ENCODE measurements around the gene FBXL4.

Gene FBXL4

GRCh38 chr6:98833307-98834059 is 114.3 kb downstream of the FBXL4 start:
- Histone ChIP-seq H3K27ac (ENCODE audit: low read depth, low read length) (no peak overlapping the region), H2BK120ac (ENCODE audit: insufficient read depth, low read length, poor library complexity) (no peak overlapping the region), H3K36me3 (ENCODE audit: control insufficient read depth in 1 of 2, insufficient read depth in 2 of 2, low read length in 2 of 2) (no peaks in the 10 kb centered on the region), H3K9ac (ENCODE audit: low read length) (no peak overlapping the region), H3K14ac (ENCODE audit: low read length) (no peak overlapping the region), H3K79me1 (ENCODE audit: low read length) (no peaks in the 10 kb centered on the region), H4K12ac (ENCODE audit: low read depth, low read length) (no peak overlapping the region), H4K8ac (ENCODE audit: low read depth, low read length) (no peak overlapping the region), H3K4me3 (ENCODE audit: low read depth, low read length) (peak overlapping the region; percentile 28), H3K9me3 (ENCODE audit: insufficient read depth, low read depth, low read length) (peaks cover 4% of the 10 kb centered on the region), H4K91ac (ENCODE audit: low read depth, low read length) (no peak overlapping the region), H3K23ac (ENCODE audit: low read length) (no peak overlapping the region), H3K79me2 (ENCODE audit: control insufficient read depth, insufficient read depth, low read length, poor library complexity) (no peaks in the 10 kb centered on the region), H2BK12ac (ENCODE audit: low read length) (no peak overlapping the region), H3K4me2 (ENCODE audit: low read length) (peak overlapping the region; percentile 77), H3K18ac (ENCODE audit: low read length) (no peak overlapping the region), H3K4me1 (ENCODE audit: control insufficient read depth in 1 of 2, insufficient read depth in 2 of 2, low read length in 2 of 2) (peaks cover 15 to 29% of the 10 kb centered on the region in 2 experiments), H2BK5ac (ENCODE audit: low read depth, low read length, poor library complexity) (no peak overlapping the region), H3K4ac (ENCODE audit: low read depth, low read length) (no peak overlapping the region), H2AFZ (ENCODE audit: insufficient read depth, low read length, poor library complexity) (no peak overlapping the region), H2AK5ac (ENCODE audit: low read length) (no peak overlapping the region), H3K27me3 (ENCODE audit: insufficient read depth, low read length) (peaks cover 66% of the 10 kb centered on the region)
- DNase-seq = peak in 1 of 2 donors; percentile 34
- no CpG with 5 or more reads among the region's 42 CpGs for WGBS (ENCODE audit: extremely low coverage, insufficient coverage, insufficient read length)

GRCh38 chr6:98833057-98833306 is 114.8 kb downstream of the FBXL4 start:
- H3K4me3 ChIP-seq (ENCODE audit: low read depth, low read length) = peak overlapping the region; percentile 28
- no peak overlapping the region for H2AK5ac ChIP-seq (ENCODE audit: low read length)
- no peak overlapping the region for H4K91ac ChIP-seq (ENCODE audit: low read depth, low read length)
- H2AFZ ChIP-seq (ENCODE audit: insufficient read depth, low read length, poor library complexity) = no peak overlapping the region
- H3K4ac ChIP-seq (ENCODE audit: low read depth, low read length) = no peak overlapping the region
- peaks cover 3% of the 10 kb centered on the region for H3K9me3 ChIP-seq (ENCODE audit: insufficient read depth, low read depth, low read length)
- peaks cover 15 to 29% of the 10 kb centered on the region in 2 experiments for H3K4me1 ChIP-seq (ENCODE audit: control insufficient read depth in 1 of 2, insufficient read depth in 2 of 2, low read length in 2 of 2)
- H3K23ac ChIP-seq (ENCODE audit: low read length) = no peak overlapping the region
- DNase-seq = peak in 1 of 2 donors; percentile 42
- no peak overlapping the region for H3K9ac ChIP-seq (ENCODE audit: low read length)
- H3K36me3 ChIP-seq (ENCODE audit: control insufficient read depth in 1 of 2, insufficient read depth in 2 of 2, low read length in 2 of 2) = no peaks in the 10 kb centered on the region
- no peak overlapping the region for H2BK120ac ChIP-seq (ENCODE audit: insufficient read depth, low read length, poor library complexity)
- H3K27ac ChIP-seq (ENCODE audit: low read depth, low read length) = no peak overlapping the region
- no peak overlapping the region for H3K18ac ChIP-seq (ENCODE audit: low read length)
- peaks cover 72% of the 10 kb centered on the region for H3K27me3 ChIP-seq (ENCODE audit: insufficient read depth, low read length)
- no peak overlapping the region for H3K14ac ChIP-seq (ENCODE audit: low read length)
- WGBS (ENCODE audit: extremely low coverage, insufficient coverage, insufficient read length) = no CpG with 5 or more reads among the region's 26 CpGs
- no peaks in the 10 kb centered on the region for H3K79me1 ChIP-seq (ENCODE audit: low read length)
- H4K12ac ChIP-seq (ENCODE audit: low read depth, low read length) = no peak overlapping the region
- peak overlapping the region; percentile 77 for H3K4me2 ChIP-seq (ENCODE audit: low read length)
- no peak overlapping the region for H2BK12ac ChIP-seq (ENCODE audit: low read length)
- H3K79me2 ChIP-seq (ENCODE audit: control insufficient read depth, insufficient read depth, low read length, poor library complexity) = no peaks in the 10 kb centered on the region
- no peak overlapping the region for H2BK5ac ChIP-seq (ENCODE audit: low read depth, low read length, poor library complexity)
- H4K8ac ChIP-seq (ENCODE audit: low read depth, low read length) = no peak overlapping the region

GRCh38 chr6:98832284-98833056 is 115.3 kb downstream of the FBXL4 start:
- Histone ChIP-seq H3K27ac (ENCODE audit: low read depth, low read length) (no peak overlapping the region), H2AFZ (ENCODE audit: insufficient read depth, low read length, poor library complexity) (no peak overlapping the region), H2BK5ac (ENCODE audit: low read depth, low read length, poor library complexity) (no peak overlapping the region), H3K9me3 (ENCODE audit: insufficient read depth, low read depth, low read length) (peaks cover 3% of the 10 kb centered on the region), H4K12ac (ENCODE audit: low read depth, low read length) (no peak overlapping the region), H3K9ac (ENCODE audit: low read length) (no peak overlapping the region), H3K4me2 (ENCODE audit: low read length) (peak overlapping the region; percentile 53), H3K79me1 (ENCODE audit: low read length) (no peaks in the 10 kb centered on the region), H4K8ac (ENCODE audit: low read depth, low read length) (no peak overlapping the region), H4K91ac (ENCODE audit: low read depth, low read length) (no peak overlapping the region), H3K14ac (ENCODE audit: low read length) (no peak overlapping the region), H2BK120ac (ENCODE audit: insufficient read depth, low read length, poor library complexity) (no peak overlapping the region), H2BK12ac (ENCODE audit: low read length) (no peak overlapping the region), H2AK5ac (ENCODE audit: low read length) (no peak overlapping the region), H3K27me3 (ENCODE audit: insufficient read depth, low read length) (peaks cover 77% of the 10 kb centered on the region), H3K18ac (ENCODE audit: low read length) (no peak overlapping the region), H3K4ac (ENCODE audit: low read depth, low read length) (no peak overlapping the region), H3K36me3 (ENCODE audit: control insufficient read depth in 1 of 2, insufficient read depth in 2 of 2, low read length in 2 of 2) (no peaks in the 10 kb centered on the region), H3K4me1 (ENCODE audit: control insufficient read depth in 1 of 2, insufficient read depth in 2 of 2, low read length in 2 of 2) (peaks cover 15 to 29% of the 10 kb centered on the region in 2 experiments), H3K79me2 (ENCODE audit: control insufficient read depth, insufficient read depth, low read length, poor library complexity) (no peaks in the 10 kb centered on the region), H3K23ac (ENCODE audit: low read length) (no peak overlapping the region), H3K4me3 (ENCODE audit: low read depth, low read length) (peak overlapping the region; percentile 35)
- no CpG with 5 or more reads among the region's 59 CpGs for WGBS (ENCODE audit: extremely low coverage, insufficient coverage, insufficient read length)
- DNase-seq = peak in 1 of 2 donors; percentile 3

GRCh38 chr6:98831959-98832283 is 115.8 kb downstream of the FBXL4 start:
- H3K36me3 ChIP-seq (ENCODE audit: control insufficient read depth in 1 of 2, insufficient read depth in 2 of 2, low read length in 2 of 2) = no peaks in the 10 kb centered on the region
- no peak overlapping the region for H4K91ac ChIP-seq (ENCODE audit: low read depth, low read length)
- no peak overlapping the region for H2BK120ac ChIP-seq (ENCODE audit: insufficient read depth, low read length, poor library complexity)
- peaks cover 15 to 29% of the 10 kb centered on the region in 2 experiments for H3K4me1 ChIP-seq (ENCODE audit: control insufficient read depth in 1 of 2, insufficient read depth in 2 of 2, low read length in 2 of 2)
- no peak for DNase-seq
- no peak overlapping the region for H3K27ac ChIP-seq (ENCODE audit: low read depth, low read length)
- no peak overlapping the region for H3K18ac ChIP-seq (ENCODE audit: low read length)
- H3K9ac ChIP-seq (ENCODE audit: low read length) = no peak overlapping the region
- H3K79me1 ChIP-seq (ENCODE audit: low read length) = no peaks in the 10 kb centered on the region
- H3K4ac ChIP-seq (ENCODE audit: low read depth, low read length) = no peak overlapping the region
- H3K27me3 ChIP-seq (ENCODE audit: insufficient read depth, low read length) = peaks cover 78% of the 10 kb centered on the region
- no peak overlapping the region for H3K4me3 ChIP-seq (ENCODE audit: low read depth, low read length)
- no peak overlapping the region for H4K8ac ChIP-seq (ENCODE audit: low read depth, low read length)
- no peak overlapping the region for H3K23ac ChIP-seq (ENCODE audit: low read length)
- H4K12ac ChIP-seq (ENCODE audit: low read depth, low read length) = no peak overlapping the region
- no peak overlapping the region for H2AFZ ChIP-seq (ENCODE audit: insufficient read depth, low read length, poor library complexity)
- no peak overlapping the region for H2BK12ac ChIP-seq (ENCODE audit: low read length)
- H2BK5ac ChIP-seq (ENCODE audit: low read depth, low read length, poor library complexity) = no peak overlapping the region
- peaks cover 3% of the 10 kb centered on the region for H3K9me3 ChIP-seq (ENCODE audit: insufficient read depth, low read depth, low read length)
- H2AK5ac ChIP-seq (ENCODE audit: low read length) = no peak overlapping the region
- H3K14ac ChIP-seq (ENCODE audit: low read length) = no peak overlapping the region
- H3K79me2 ChIP-seq (ENCODE audit: control insufficient read depth, insufficient read depth, low read length, poor library complexity) = no peaks in the 10 kb centered on the region
- WGBS (ENCODE audit: extremely low coverage, insufficient coverage, insufficient read length) = no CpG with 5 or more reads among the region's 11 CpGs
- peak overlapping the region; percentile 53 for H3K4me2 ChIP-seq (ENCODE audit: low read length)

Data from trophoblast cell (in vitro differentiated cells and primary cell).